IMR-90 (cell line): ENCODE results near the gene RUNX3. TPM values are rescaled to one million over a fixed set of nuclear protein-coding genes. Genes with fewer than 3 reads are reported as not detected.

Experiments
- ATAC-seq: fragments of 200-7000 bp; cut with Tn5 transposase; 2 replicates; pipeline ENCODE4 v1.9.1; 2020; ENCODE audit warnings: low read depth, mild to moderate bottlenecking, moderate library complexity
- BruUV-seq: library from RNA; stranded (reverse); fragments of 400-500 nt; replicated peaks from 2 replicates; lab custom pipeline; 2021; lab: Mats Ljungman, UMichigan
- CTCF ChIA-PET: fragments of 300-600 bp; formaldehyde crosslinking; extraction: SDS; loops from one replicate; lab custom pipeline; 2021; ENCODE audit warnings: antibody characterized with exemption; lab: Yijun Ruan, JAX
- POLR2A ChIA-PET: fragments of 300-600 bp; sonication (Branson Sonifier 250); formaldehyde crosslinking; loops from one replicate; lab custom pipeline; 2022; ENCODE audit warnings: antibody characterized with exemption; ENCODE audit not compliant: unreplicated experiment; lab: Charles Lee
- DNase-seq: peaks from one replicate; pipeline ENCODE4 v3.0.0; 2013
- H2AFZ ChIP-seq: replicated peaks from 2 replicates; pipeline ENCODE3; 2013; ENCODE audit warnings: low read length, mild to moderate bottlenecking; ENCODE audit not compliant: poor library complexity
- H2AK5ac ChIP-seq: 2 replicates; pipeline ENCODE4 v1.6.1; 2013; ENCODE audit warnings: low read depth, low read length, inconsistent platforms
- H2AK9ac ChIP-seq: replicated peaks from 2 replicates; pipeline ENCODE3; 2013; ENCODE audit warnings: mild to moderate bottlenecking, low read depth, low read length, moderate library complexity; ENCODE audit not compliant: poor library complexity
- H2BK120ac ChIP-seq: 2 replicates; pipeline ENCODE4 v1.6.1; 2013; ENCODE audit warnings: low read depth, low read length, inconsistent platforms
- H2BK15ac ChIP-seq: 3 replicates; pipeline ENCODE4 v1.6.1; 2013; ENCODE audit warnings: low read depth, low read length, inconsistent platforms
- H2BK20ac ChIP-seq: 2 replicates; pipeline ENCODE4 v1.6.1; 2013; ENCODE audit warnings: low read depth, mild to moderate bottlenecking, inconsistent platforms, low read length, moderate library complexity
- H2BK5ac ChIP-seq: 2 replicates; pipeline ENCODE4 v1.6.1; 2013; ENCODE audit warnings: mild to moderate bottlenecking, low read depth, low read length, inconsistent platforms; ENCODE audit not compliant: poor library complexity, severe bottlenecking
- H3K14ac ChIP-seq: replicated peaks from 2 replicates; pipeline ENCODE4 v1.6.1; 2013; ENCODE audit warnings: low read depth, low read length, inconsistent platforms
- H3K18ac ChIP-seq: 2 replicates; pipeline ENCODE4 v1.6.1; 2013; ENCODE audit warnings: low read depth, low read length, control low read depth
- H3K23ac ChIP-seq: 2 replicates; pipeline ENCODE4 v1.6.1; 2013; ENCODE audit warnings: low read depth, low read length, inconsistent platforms
- H3K27ac ChIP-seq: 2 replicates; pipeline ENCODE4 v1.5.1; 2013; ENCODE audit warnings: mild to moderate bottlenecking, control low read depth, low read length; ENCODE audit not compliant: insufficient read depth
- H3K27me3 ChIP-seq: 2 replicates; pipeline ENCODE4 v1.6.1; 2013; ENCODE audit warnings: low read length; ENCODE audit not compliant: control insufficient read depth, insufficient read depth
- H3K36me3 ChIP-seq: 2 replicates; pipeline ENCODE4 v1.6.1; 2013; ENCODE audit warnings: low read length, mixed read lengths; ENCODE audit not compliant: control insufficient read depth, insufficient read depth
- H3K4ac ChIP-seq: 2 replicates; pipeline ENCODE4 v1.6.1; 2013; ENCODE audit warnings: low read depth, low read length, inconsistent platforms
- H3K4me1 ChIP-seq: 2 replicates; pipeline ENCODE4 v1.6.1; 2013; ENCODE audit warnings: low read length, mixed read lengths; ENCODE audit not compliant: control insufficient read depth, insufficient read depth
- H3K4me2 ChIP-seq: 2 replicates; pipeline ENCODE4 v1.6.1; 2013; ENCODE audit warnings: low read depth, mild to moderate bottlenecking, control low read depth, low read length, moderate library complexity
- H3K4me3 ChIP-seq: 2 replicates; pipeline ENCODE4 v1.5.1; 2013; ENCODE audit warnings: low read depth, mild to moderate bottlenecking, control low read depth, low read length, moderate library complexity; ENCODE audit not compliant: insufficient read depth
- H3K56ac ChIP-seq: 2 replicates; pipeline ENCODE4 v1.6.1; 2013; ENCODE audit warnings: low read length, inconsistent platforms; ENCODE audit not compliant: insufficient read depth; ENCODE audit errors: extremely low read depth
- H3K79me1 ChIP-seq, 2 experiments: 2 replicates each; pipeline ENCODE4 v1.6.1; 2013; ENCODE audit warnings: low read length in 2 of 2, inconsistent platforms in 1 of 2, low read depth in 1 of 2
- H3K9ac ChIP-seq: 2 replicates; pipeline ENCODE4 v1.6.1; 2013; ENCODE audit warnings: low read depth, low read length, control low read depth
- H3K9me1 ChIP-seq: 2 replicates; pipeline ENCODE4 v1.6.1; 2013; ENCODE audit warnings: low read length, inconsistent platforms; ENCODE audit not compliant: insufficient read depth
- H3K9me3 ChIP-seq: 2 replicates; pipeline ENCODE4 v1.6.1; 2013; ENCODE audit warnings: low read length; ENCODE audit not compliant: control insufficient read depth, insufficient read depth
- H4K20me1 ChIP-seq: 2 replicates; pipeline ENCODE4 v1.6.1; 2013; ENCODE audit warnings: low read length, inconsistent platforms; ENCODE audit not compliant: insufficient read depth
- H4K5ac ChIP-seq: 2 replicates; pipeline ENCODE4 v1.6.1; 2013; ENCODE audit warnings: mild to moderate bottlenecking, low read depth, low read length, control low read depth
- H4K8ac ChIP-seq, 2 experiments: 2 replicates each; pipeline ENCODE4 v1.6.1; 2013; ENCODE audit warnings: low read depth in 2 of 2, low read length in 2 of 2, control low read depth in 1 of 2, inconsistent platforms in 1 of 2
- H4K91ac ChIP-seq: 2 replicates; pipeline ENCODE4 v1.6.1; 2013; ENCODE audit warnings: low read depth, low read length, inconsistent platforms; ENCODE audit not compliant: insufficient read depth
- CEBPB ChIP-seq: IDR thresholded peaks from 2 replicates; pipeline ENCODE4 v1.6.1; 2012; ENCODE audit warnings: low read depth, low read length, improper control_type of control experiment
- CHD1 ChIP-seq: IDR thresholded peaks from 2 replicates; pipeline ENCODE4 v1.6.1; 2012; ENCODE audit warnings: low read depth, low read length, improper control_type of control experiment
- MAFK ChIP-seq: IDR thresholded peaks from 2 replicates; pipeline ENCODE4 v1.6.1; 2012; ENCODE audit warnings: low read depth, low read length, improper control_type of control experiment
- POLR2A ChIP-seq: IDR thresholded peaks from 2 replicates; pipeline ENCODE4 v1.6.1; 2012; ENCODE audit warnings: mild to moderate bottlenecking, low read depth, low read length
- SMC3 ChIP-seq: fragments of 150-350 bp; IDR thresholded peaks from 2 replicates; pipeline ENCODE4 v1.6.1; 2016; ENCODE audit warnings: low read depth, mild to moderate bottlenecking, antibody characterized with exemption, low read length, moderate library complexity
- WGBS, 2 experiments: methylation state at CpG; one replicate each; pipeline versions ENCODE4 v1.1.5 to v1.1.7; 2013; ENCODE audit warnings: missing lambda C conversion rate in 2 of 2; ENCODE audit not compliant: insufficient read length in 1 of 2; ENCODE audit errors: extremely low coverage in 2 of 2; 5-methylcytosine and 5-hydroxymethylcytosine counted together
- dilution Hi-C: fragments of 300-500 bp; cut with HindIII; formaldehyde crosslinking; loops from one replicate; pipeline ENCODE4 v1.14.3; 2018; ENCODE audit warnings: low sequenced_read_pairs; ENCODE audit not compliant: unreplicated experiment
- in situ Hi-C: fragments of 300-500 bp; cut with MboI; formaldehyde crosslinking; loops from 3 replicates; pipeline ENCODE4 v1.14.3; 2019; ENCODE audit warnings: low sequenced_read_pairs, inconsistent platforms, mixed read lengths
- intact Hi-C: fragments of 100-400 bp; cut with micrococcal nuclease; formaldehyde crosslinking; loops from 2 replicates; pipeline ENCODE4 v1.10.0; 2022
- polyA plus RNA-seq, 3 experiments: library from polyadenylated mRNA; depleted of rRNA; stranded (reverse); fragments of >200 nt; gene quantifications; 2 replicates each; pipeline ENCODE4 v1.2.3, GENCODE V29; 2012; ENCODE audit warnings: low replicate concordance in 1 of 3
- total RNA-seq: library from RNA; depleted of rRNA; stranded (reverse); fragments of >200 nt; gene quantifications from 2 replicates; pipeline ENCODE4 v1.2.3, GENCODE V29; 2012
- TF ChIP-seq, protein P1 (sequence below): conservative IDR thresholded peaks from 2 replicates; pipeline ENCODE4 v1.5.1; 2012; ENCODE audit warnings: mild to moderate bottlenecking, low read depth, low read length, improper control_type of control experiment
- TF ChIP-seq, protein P2 (sequence below): fragments of 150-350 bp; IDR thresholded peaks from 2 replicates; pipeline ENCODE4 v1.6.1; 2017; ENCODE audit warnings: mild to moderate bottlenecking, antibody characterized with exemption, low read length, low read depth

The RUNX3 gene
- total and polyA plus RNA-seq, 2 of the 4 experiments (the other 2 are of a cell fraction), result 0.07 TPM; not detected in 1

DNA sequence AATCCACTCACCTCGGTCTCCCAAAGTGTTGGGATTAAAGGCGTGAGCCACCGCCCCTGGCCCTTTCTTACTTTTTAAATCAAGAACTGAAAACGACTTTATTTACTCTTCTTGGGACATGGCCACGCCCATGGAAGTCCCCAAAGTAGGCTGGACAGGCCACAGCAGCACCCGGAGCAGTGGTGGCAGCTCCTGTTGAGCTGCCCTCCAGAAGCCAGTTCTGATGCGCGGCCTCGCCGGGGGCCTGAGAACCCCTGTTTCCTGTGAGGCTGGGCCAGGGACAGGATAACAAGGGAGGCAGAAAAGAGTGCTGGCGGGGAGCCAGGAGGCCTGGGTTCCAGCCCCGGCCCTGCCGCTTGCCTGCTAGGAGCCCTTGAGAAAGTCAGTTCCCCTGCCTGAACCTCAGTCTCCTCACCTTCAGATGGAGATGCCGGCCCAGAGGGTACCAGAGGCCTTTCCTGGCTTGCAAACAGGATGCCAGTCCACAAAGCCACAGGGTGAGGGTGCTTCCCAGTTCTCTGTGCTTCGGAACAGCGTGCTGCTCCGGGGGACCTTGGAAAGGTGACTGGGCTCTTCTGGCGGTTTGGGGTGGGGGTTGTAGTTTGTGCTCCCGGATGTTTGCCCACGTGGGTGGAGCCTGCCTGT is 59.4 kb downstream of the RUNX3 start:
- no peaks in the 10 kb centered on the region for H3K36me3 ChIP-seq
- CTCF ChIA-PET, result no interaction called here
- H2BK120ac ChIP-seq, result no peak overlapping the region
- ATAC-seq (no peak), DNase-seq (no peak)
- H2BK20ac ChIP-seq, result no peak overlapping the region
- no peak overlapping the region for H3K4me2 ChIP-seq
- intact Hi-C loops (no loop called here), in situ Hi-C loops (no loop called here), dilution Hi-C loops (no loop called here)
- H3K9ac ChIP-seq, result no peak overlapping the region
- no peaks in the 10 kb centered on the region for H4K20me1 ChIP-seq
- no peak overlapping the region for H4K5ac ChIP-seq
- peaks cover 55% of the 10 kb centered on the region for H3K27me3 ChIP-seq
- no peak overlapping the region for H3K4ac ChIP-seq
- H2AFZ ChIP-seq, result no peak overlapping the region
- H2AK5ac ChIP-seq, result no peak overlapping the region
- H3K9me1 ChIP-seq, result peaks cover 4% of the 10 kb centered on the region; the same call in 1 of the 2 replicates
- H2AK9ac ChIP-seq, result no peak overlapping the region
- no peaks in the 10 kb centered on the region for H3K79me1 ChIP-seq
- no peaks in the 10 kb centered on the region for H3K4me1 ChIP-seq
- H3K27ac ChIP-seq, result no peak overlapping the region
- H4K8ac ChIP-seq, result no peak overlapping the region
- no peaks in the 10 kb centered on the region for H3K9me3 ChIP-seq
- no TSS peak for BruUV-seq
- H2BK15ac ChIP-seq, result no peak overlapping the region
- no peak overlapping the region for H3K14ac ChIP-seq
- H3K56ac ChIP-seq, result no peak overlapping the region
- POLR2A ChIA-PET, result no interaction called here
- TF ChIP-seq, protein P1, sequence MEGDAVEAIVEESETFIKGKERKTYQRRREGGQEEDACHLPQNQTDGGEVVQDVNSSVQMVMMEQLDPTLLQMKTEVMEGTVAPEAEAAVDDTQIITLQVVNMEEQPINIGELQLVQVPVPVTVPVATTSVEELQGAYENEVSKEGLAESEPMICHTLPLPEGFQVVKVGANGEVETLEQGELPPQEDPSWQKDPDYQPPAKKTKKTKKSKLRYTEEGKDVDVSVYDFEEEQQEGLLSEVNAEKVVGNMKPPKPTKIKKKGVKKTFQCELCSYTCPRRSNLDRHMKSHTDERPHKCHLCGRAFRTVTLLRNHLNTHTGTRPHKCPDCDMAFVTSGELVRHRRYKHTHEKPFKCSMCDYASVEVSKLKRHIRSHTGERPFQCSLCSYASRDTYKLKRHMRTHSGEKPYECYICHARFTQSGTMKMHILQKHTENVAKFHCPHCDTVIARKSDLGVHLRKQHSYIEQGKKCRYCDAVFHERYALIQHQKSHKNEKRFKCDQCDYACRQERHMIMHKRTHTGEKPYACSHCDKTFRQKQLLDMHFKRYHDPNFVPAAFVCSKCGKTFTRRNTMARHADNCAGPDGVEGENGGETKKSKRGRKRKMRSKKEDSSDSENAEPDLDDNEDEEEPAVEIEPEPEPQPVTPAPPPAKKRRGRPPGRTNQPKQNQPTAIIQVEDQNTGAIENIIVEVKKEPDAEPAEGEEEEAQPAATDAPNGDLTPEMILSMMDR, result no peak
- no peak for TF ChIP-seq MAFK
- TF ChIP-seq SMC3, result no peak
- TF ChIP-seq, protein P2, sequence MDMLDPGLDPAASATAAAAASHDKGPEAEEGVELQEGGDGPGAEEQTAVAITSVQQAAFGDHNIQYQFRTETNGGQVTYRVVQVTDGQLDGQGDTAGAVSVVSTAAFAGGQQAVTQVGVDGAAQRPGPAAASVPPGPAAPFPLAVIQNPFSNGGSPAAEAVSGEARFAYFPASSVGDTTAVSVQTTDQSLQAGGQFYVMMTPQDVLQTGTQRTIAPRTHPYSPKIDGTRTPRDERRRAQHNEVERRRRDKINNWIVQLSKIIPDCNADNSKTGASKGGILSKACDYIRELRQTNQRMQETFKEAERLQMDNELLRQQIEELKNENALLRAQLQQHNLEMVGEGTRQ, result no peak
- TF ChIP-seq CHD1, result no peak
- TF ChIP-seq CEBPB, result no peak
- TF ChIP-seq POLR2A, result no peak
- H3K4me3 ChIP-seq, result no peak overlapping the region
- H3K18ac ChIP-seq, result no peak overlapping the region
- H4K91ac ChIP-seq, result no peak overlapping the region
- no peak overlapping the region for H2BK5ac ChIP-seq
- WGBS, 2 experiments, result 54% methylated on average over 8 of the region's 20 CpGs; no CpG with 5 or more reads in 1 of the 2 experiments
- H3K23ac ChIP-seq, result no peak overlapping the region
